Neural cell (in vitro differentiated cells): Measurements from ENCODE around the gene C11orf86. TPM values are rescaled to one million over a fixed set of nuclear protein-coding genes. Genes with fewer than 3 reads are reported as not detected.
A peak's percentile ranks its signal among the peaks of the same experiment; 100 is the strongest.

Source experiments
- H2AFZ ChIP-seq: fragments of 200-600, 300-800 bp; sonication (generic), shearing (Covaris generic); 2 replicates; pipeline ENCODE4 v1.6.0; 2014; ENCODE audit warnings: low read depth, mild to moderate bottlenecking, antibody characterized with exemption, low read length, moderate library complexity
- H3F3A ChIP-seq: fragments of 200-600 bp; shearing (Covaris generic); 2 replicates; pipeline ENCODE4 v1.6.1; 2016; ENCODE audit warnings: mild to moderate bottlenecking, moderate library complexity, mixed read lengths, antibody characterized with exemption, low read length; ENCODE audit not compliant: insufficient read depth, poor library complexity, severe bottlenecking
- H3K27ac ChIP-seq: fragments of 200-600, 300-800 bp; sonication (generic), shearing (Covaris generic); 2 replicates; pipeline ENCODE4 v1.5.1; 2014; ENCODE audit warnings: mild to moderate bottlenecking, low read length, moderate library complexity
- H3K27me3 ChIP-seq: fragments of 300-800, 200-600 bp; sonication (generic), shearing (Covaris generic); 2 replicates; pipeline ENCODE4 v1.6.0; 2014; ENCODE audit warnings: mild to moderate bottlenecking, low read depth, low read length, moderate library complexity; ENCODE audit not compliant: insufficient read depth
- H3K36me3 ChIP-seq: fragments of 300-800, 200-600 bp; sonication (generic), shearing (Covaris generic); 2 replicates; pipeline ENCODE4 v1.5.1; 2014; ENCODE audit warnings: mild to moderate bottlenecking, antibody characterized with exemption, low read length, moderate library complexity; ENCODE audit not compliant: insufficient read depth
- H3K4me2 ChIP-seq: fragments of 300-800, 200-600 bp; sonication (generic), shearing (Covaris generic); 2 replicates; pipeline ENCODE4 v1.6.0; 2014; ENCODE audit warnings: mild to moderate bottlenecking, low read length
- H3K4me3 ChIP-seq: fragments of 300-800, 200-600 bp; sonication (generic), shearing (Covaris generic); 2 replicates; pipeline ENCODE4 v1.5.1; 2014; ENCODE audit warnings: mild to moderate bottlenecking, low read length, moderate library complexity
- H3K79me2 ChIP-seq: fragments of 200-600 bp; shearing (Covaris generic); replicated peaks from 2 replicates; pipeline ENCODE4 v1.6.0; 2014; ENCODE audit warnings: mild to moderate bottlenecking, low read length, moderate library complexity; ENCODE audit not compliant: insufficient read depth
- H3K9ac ChIP-seq: fragments of 300-800, 200-600 bp; sonication (generic), shearing (Covaris generic); 2 replicates; pipeline ENCODE4 v1.6.1; 2016; ENCODE audit warnings: mild to moderate bottlenecking, low read length, mixed read lengths
- H3K9me2 ChIP-seq: fragments of 200-600 bp; shearing (Covaris generic); 2 replicates; pipeline ENCODE4 v1.6.1; 2016; ENCODE audit warnings: mild to moderate bottlenecking, low read length, mixed read lengths; ENCODE audit not compliant: insufficient read depth
- H3K9me3 ChIP-seq: fragments of 200-600, 300-800 bp; sonication (generic), shearing (Covaris generic); 2 replicates; pipeline ENCODE4 v1.6.1; 2016; ENCODE audit warnings: mild to moderate bottlenecking, mixed run types, low read length, moderate library complexity, mixed read lengths
- H4K20me1 ChIP-seq: fragments of 200-600 bp; shearing (Covaris generic); 2 replicates; pipeline ENCODE4 v1.6.1; 2016; ENCODE audit warnings: mild to moderate bottlenecking, mixed run types; ENCODE audit not compliant: insufficient read depth
- CTCF ChIP-seq: fragments of 450-650 bp; IDR thresholded peaks from 2 replicates; pipeline ENCODE4 v1.5.1; 2014; ENCODE audit warnings: antibody characterized with exemption, mild to moderate bottlenecking, moderate library complexity; ENCODE audit not compliant: poor library complexity, severe bottlenecking
- EP300 ChIP-seq: fragments of 450-650 bp; conservative IDR thresholded peaks from 2 replicates; pipeline ENCODE4 v1.6.1; 2014; ENCODE audit warnings: antibody characterized with exemption, mild to moderate bottlenecking, moderate library complexity; ENCODE audit not compliant: poor library complexity, severe bottlenecking
- EZH2 ChIP-seq: fragments of 200-600, 300-800 bp; shearing (Covaris generic), sonication (generic); IDR thresholded peaks from 2 replicates; pipeline ENCODE4 v1.6.1; 2014; ENCODE audit warnings: antibody characterized with exemption, low read length, borderline replicate concordance, mild to moderate bottlenecking; ENCODE audit not compliant: insufficient read depth, poor library complexity, severe bottlenecking
- MXI1 ChIP-seq: fragments of 450-650 bp; conservative IDR thresholded peaks from 2 replicates; pipeline ENCODE4 v1.6.1; 2014; ENCODE audit warnings: antibody characterized with exemption, mild to moderate bottlenecking; ENCODE audit not compliant: poor library complexity, severe bottlenecking
- POLR2AphosphoS5 ChIP-seq: IDR thresholded peaks from 2 replicates; pipeline ENCODE4 v1.6.1; 2012
- RAD21 ChIP-seq: fragments of 450-650 bp; conservative IDR thresholded peaks from 2 replicates; pipeline ENCODE4 v1.6.1; 2014; ENCODE audit warnings: antibody characterized with exemption, mild to moderate bottlenecking, moderate library complexity
- REST ChIP-seq: IDR thresholded peaks from 2 replicates; pipeline ENCODE4 v1.6.1; 2012; ENCODE audit warnings: borderline replicate concordance
- SMC3 ChIP-seq: fragments of 450-650 bp; conservative IDR thresholded peaks from 2 replicates; pipeline ENCODE4 v1.6.1; 2014; ENCODE audit warnings: antibody characterized with exemption, mild to moderate bottlenecking, moderate library complexity; ENCODE audit not compliant: poor library complexity
- TAF1 ChIP-seq: IDR thresholded peaks from 2 replicates; pipeline ENCODE4 v1.6.1; 2012; ENCODE audit warnings: low read depth
- polyA plus RNA-seq: library from polyadenylated mRNA; depleted of rRNA; stranded (reverse); fragments of >200 nt; gene quantifications from 2 replicates; pipeline ENCODE4 v1.2.3, GENCODE V29; 2014

C11orf86 gene
- polyA plus RNA-seq, 1 donor from 2014 or later, result not detected

GRCh38 chr11:66956689-66957290 is 18.3 kb upstream of the C11orf86 start:
- H3K36me3 ChIP-seq, result no peaks in the 10 kb centered on the region
- no peak overlapping the region for H3K4me3 ChIP-seq
- no peaks in the 10 kb centered on the region for H3K9me3 ChIP-seq
- no peak overlapping the region for H2AFZ ChIP-seq
- TF ChIP-seq RAD21, result no peak
- TF ChIP-seq MXI1, result no peak
- no peak for TF ChIP-seq EZH2
- no peak for TF ChIP-seq CTCF
- TF ChIP-seq REST, result no peak
- no peak for TF ChIP-seq POLR2AphosphoS5
- no peak for TF ChIP-seq TAF1
- TF ChIP-seq SMC3, result no peak
- TF ChIP-seq EP300, result no peak
- no peak overlapping the region for H3K9ac ChIP-seq
- H3K27ac ChIP-seq, result no peak overlapping the region
- H4K20me1 ChIP-seq, result no peaks in the 10 kb centered on the region
- H3K27me3 ChIP-seq, result no peaks in the 10 kb centered on the region
- no peaks in the 10 kb centered on the region for H3F3A ChIP-seq
- H3K79me2 ChIP-seq, result no peaks in the 10 kb centered on the region
- H3K4me2 ChIP-seq, result no peak overlapping the region
- no peaks in the 10 kb centered on the region for H3K9me2 ChIP-seq

- Histone ChIP-seq H4K20me1 (no peaks in the 10 kb centered on the region), H3K4me3 (peak overlapping the region; percentile 83), H2AFZ (no peak overlapping the region), H3K79me2 (no peaks in the 10 kb centered on the region), H3K36me3 (no peaks in the 10 kb centered on the region), H3K4me2 (no peak overlapping the region), H3K27me3 (no peaks in the 10 kb centered on the region), H3K27ac (no peak overlapping the region), H3F3A (no peaks in the 10 kb centered on the region), H3K9me2 (no peaks in the 10 kb centered on the region), H3K9ac (peak overlapping the region; percentile 60), H3K9me3 (no peaks in the 10 kb centered on the region)
- TF ChIP-seq MXI1 (no peak), EP300 (no peak), RAD21 (no peak), EZH2 (no peak), REST (no peak), CTCF (no peak), TAF1 (no peak), SMC3 (no peak), POLR2AphosphoS5 (no peak)
Observed at GRCh38 chr11:66957971-66958231, 17.2 kb upstream of the C11orf86 start.
